GM18519 (cell line): ENCODE measurements around the gene MYH16.
"Not testable (repeated sequence)": the region's sequence is repeated elsewhere in the genome, so short reads cannot be mapped to it uniquely, and the experiment has no call there.

Source experiments
- ATAC-seq: cut with Tn5 transposase; IDR thresholded peaks from one replicate; pipeline ENCODE4 v1.9.1; 2021; ENCODE audit warnings: mild to moderate bottlenecking, moderate library complexity; ENCODE audit not compliant: unreplicated experiment, low FRiP score

Gene MYH16

GRCh38 chr7:99293650-99294049 lies 21.0 kb downstream of the MYH16 start:
- ATAC-seq, result no peak

GRCh38 chr7:99296471-99296870 lies 23.8 kb downstream of the MYH16 start:
- no peak for ATAC-seq

GRCh38 chr7:99301496-99301895 lies 28.9 kb downstream of the MYH16 start:
- ATAC-seq, result no peak

GRCh38 chr7:99305473-99306260 lies 33.0 kb downstream of the MYH16 start:
- ATAC-seq, result no peak

- no peak for ATAC-seq
Observed at GRCh38 chr7:99308461-99309074, 35.9 kb downstream of the MYH16 start.

- ATAC-seq, result no peak
Observed at GRCh38 chr7:99309111-99309510, 36.5 kb downstream of the MYH16 start.

GRCh38 chr7:99310004-99310403 lies 37.4 kb downstream of the MYH16 start:
- ATAC-seq, result no peak

- ATAC-seq, result no peak
Observed at GRCh38 chr7:99311702-99312101, 39.1 kb downstream of the MYH16 start.

GRCh38 chr7:99312316-99313203 lies 39.9 kb downstream of the MYH16 start:
- no peak for ATAC-seq

- no peak for ATAC-seq
Observed at GRCh38 chr7:99313204-99313573, 40.5 kb downstream of the MYH16 start.

- ATAC-seq, result no peak
Observed at GRCh38 chr7:99314504-99314903, 41.9 kb downstream of the MYH16 start.

GRCh38 chr7:99320371-99320770 lies 47.7 kb downstream of the MYH16 start:
- ATAC-seq, result no peak

GRCh38 chr7:99322659-99323058 lies 50.0 kb downstream of the MYH16 start:
- ATAC-seq, result not testable (repeated sequence)

- no peak for ATAC-seq
Observed at GRCh38 chr7:99324559-99324958, 51.9 kb downstream of the MYH16 start.

- no peak for ATAC-seq
Observed at GRCh38 chr7:99325001-99325493, 52.4 kb downstream of the MYH16 start.

- ATAC-seq, result peak; percentile 83
Observed at GRCh38 chr7:99325592-99326407, 53.2 kb downstream of the MYH16 start, which contains the start of gene ARPC1A. Gene ARPC1A, plus strand, starts transcription at chr7:99325898. Its CDS starts 7,456 bp downstream, at chr7:99333354.

GRCh38 chr7:99326408-99326782 lies 53.8 kb downstream of the MYH16 start:
- ATAC-seq, result no peak

- not testable (repeated sequence) for ATAC-seq
Observed at GRCh38 chr7:99330314-99330961, 57.8 kb downstream of the MYH16 start.

GRCh38 chr7:99331002-99331401 lies 58.4 kb downstream of the MYH16 start:
- ATAC-seq, result no peak

- ATAC-seq, result no peak
Observed at GRCh38 chr7:99339595-99339994, 67.0 kb downstream of the MYH16 start.
